OCI-LY3 (cell line): ENCODE results near the gene TMEM258.

ENCODE experiments used
- H2AFZ ChIP-seq: fragments of 200-600, 300-600 bp; shearing (Covaris generic); 2 replicates; pipeline ENCODE4 v1.6.0; 2014; ENCODE audit warnings: antibody characterized with exemption, low read depth, low read length
- H3K27ac ChIP-seq: fragments of 200-600, 300-600 bp; sonication (generic); 2 replicates; pipeline ENCODE4 v1.5.1; 2014; ENCODE audit warnings: mild to moderate bottlenecking, low read length, moderate library complexity, mixed read lengths
- H3K27me3 ChIP-seq: fragments of 200-600, 300-600 bp; sonication (generic); 2 replicates; pipeline ENCODE4 v1.6.1; 2014; ENCODE audit warnings: low read depth, low read length, mixed read lengths
- H3K36me3 ChIP-seq: fragments of 200-600, 300-600 bp; sonication (generic); replicated peaks from 2 replicates; pipeline ENCODE3; 2014; ENCODE audit warnings: low read depth, low read length, mixed read lengths
- H3K4me1 ChIP-seq: fragments of 300-600, 200-600 bp; sonication (generic); 2 replicates; pipeline ENCODE4 v1.6.1; 2014; ENCODE audit warnings: low read length, mixed read lengths
- H3K4me2 ChIP-seq: fragments of 200-600, 300-600 bp; sonication (generic); 2 replicates; pipeline ENCODE4 v1.6.1; 2014; ENCODE audit warnings: low read length, mixed read lengths
- H3K4me3 ChIP-seq: fragments of 300-600, 200-600 bp; sonication (generic); 2 replicates; pipeline ENCODE4 v1.5.1; 2014; ENCODE audit warnings: antibody characterized with exemption, mild to moderate bottlenecking, low read length, moderate library complexity
- H3K79me2 ChIP-seq: fragments of 300-600, 200-600 bp; shearing (Covaris generic); 2 replicates; pipeline ENCODE4 v1.6.1; 2014; ENCODE audit warnings: mild to moderate bottlenecking, low read length, mixed read lengths
- H3K9ac ChIP-seq: fragments of 300-600, 200-600 bp; shearing (Covaris generic); 2 replicates; pipeline ENCODE4 v1.6.0; 2014; ENCODE audit warnings: mild to moderate bottlenecking, low read length, moderate library complexity
- H3K9me3 ChIP-seq: fragments of 200-600, 300-600 bp; shearing (Covaris generic); 2 replicates; pipeline ENCODE4 v1.6.1; 2014; ENCODE audit warnings: low read length, mixed read lengths; ENCODE audit not compliant: insufficient read depth
- H4K20me1 ChIP-seq: fragments of 200-600, 300-600 bp; sonication (generic); 2 replicates; pipeline ENCODE4 v1.6.1; 2016; ENCODE audit warnings: low read length, mixed read lengths; ENCODE audit not compliant: insufficient read depth
- CTCF ChIP-seq: fragments of 200-600, 300-600 bp; sonication (generic); IDR thresholded peaks from 2 replicates; pipeline ENCODE4 v1.5.1; 2014; ENCODE audit warnings: antibody characterized with exemption, low read length, low read depth
- EZH2phosphoT487 ChIP-seq: fragments of 200-600 bp; shearing (Covaris generic); IDR thresholded peaks from 2 replicates; pipeline ENCODE4 v1.6.1; 2018; ENCODE audit warnings: antibody characterized with exemption, mixed run types, low read depth

Gene TMEM258

GRCh38 chr11:61810671-61811175, 18.3 kb upstream of the TMEM258 start:
- no peak for TF ChIP-seq EZH2phosphoT487
- no peak for TF ChIP-seq CTCF
- H3K36me3 ChIP-seq, result peaks cover 74% of the 10 kb centered on the region
- peaks cover 8% of the 10 kb centered on the region for H3K4me1 ChIP-seq
- no peak overlapping the region for H3K9ac ChIP-seq
- H2AFZ ChIP-seq, result no peak overlapping the region
- 0 out of 2 replicates have a peak, but pooled peaks cover 4% of the 10 kb centered on the region for H4K20me1 ChIP-seq
- no peak overlapping the region for H3K4me2 ChIP-seq
- H3K27ac ChIP-seq, result no peak overlapping the region
- H3K9me3 ChIP-seq, result no peaks in the 10 kb centered on the region
- H3K79me2 ChIP-seq, result peaks cover 29% of the 10 kb centered on the region
- no peak overlapping the region for H3K4me3 ChIP-seq
- H3K27me3 ChIP-seq, result no peaks in the 10 kb centered on the region

GRCh38 chr11:61806785-61807184, 14.4 kb upstream of the TMEM258 start:
- no peak overlapping the region for H3K9ac ChIP-seq
- peaks cover 14% of the 10 kb centered on the region for H3K79me2 ChIP-seq
- TF ChIP-seq EZH2phosphoT487, result no peak
- TF ChIP-seq CTCF, result no peak
- H3K9me3 ChIP-seq, result no peaks in the 10 kb centered on the region
- no peak overlapping the region for H3K27ac ChIP-seq
- peaks cover 8% of the 10 kb centered on the region; the same call in 1 of the 2 replicates for H4K20me1 ChIP-seq
- no peaks in the 10 kb centered on the region for H3K27me3 ChIP-seq
- peaks cover 86% of the 10 kb centered on the region for H3K36me3 ChIP-seq
- H3K4me2 ChIP-seq, result no peak overlapping the region
- H3K4me3 ChIP-seq, result no peak overlapping the region
- no peaks in the 10 kb centered on the region for H3K4me1 ChIP-seq
- no peak overlapping the region for H2AFZ ChIP-seq

GRCh38 chr11:61805146-61805545, 12.7 kb upstream of the TMEM258 start:
- Histone ChIP-seq H3K9ac (no peak overlapping the region), H3K27me3 (no peaks in the 10 kb centered on the region), H3K9me3 (no peaks in the 10 kb centered on the region), H4K20me1 (peaks cover 8% of the 10 kb centered on the region; the same call in 1 of the 2 replicates), H2AFZ (no peak overlapping the region), H3K79me2 (peaks cover 28% of the 10 kb centered on the region), H3K4me2 (no peak overlapping the region), H3K27ac (no peak overlapping the region), H3K36me3 (peaks cover 90% of the 10 kb centered on the region), H3K4me1 (no peaks in the 10 kb centered on the region), H3K4me3 (no peak overlapping the region)
- TF ChIP-seq EZH2phosphoT487 (no peak), CTCF (no peak)

- no peaks in the 10 kb centered on the region for H3K9me3 ChIP-seq
- H2AFZ ChIP-seq, result no peak overlapping the region
- H3K36me3 ChIP-seq, result peaks cover 89% of the 10 kb centered on the region
- H3K4me1 ChIP-seq, result peaks cover 8% of the 10 kb centered on the region
- no peak for TF ChIP-seq CTCF
- TF ChIP-seq EZH2phosphoT487, result no peak
- H3K9ac ChIP-seq, result no peak overlapping the region
- no peak overlapping the region for H3K27ac ChIP-seq
- H3K27me3 ChIP-seq, result no peaks in the 10 kb centered on the region
- no peak overlapping the region for H3K4me3 ChIP-seq
- peaks cover 39% of the 10 kb centered on the region for H3K79me2 ChIP-seq
- H4K20me1 ChIP-seq, result peaks cover 14% of the 10 kb centered on the region; the same call in 1 of the 2 replicates
- no peak overlapping the region for H3K4me2 ChIP-seq
These were observed 11.7 kb upstream of the TMEM258 start for GRCh38 chr11:61803889-61804647.
